ENCODE data around the gene CAMTA1.

The CAMTA1 gene

GRCh38 chr1:7344299-7344698, 559.0 kb downstream of the CAMTA1 start:
- TF ChIP-seq CTCF (conservative IDR thresholded peaks at IDR 0.05; ENCODE audit: low read depth, low read length): no peak
- DNase-seq (ENCODE audit: low read depth): no peak
- H3K4me3 ChIP-seq (ENCODE audit: low read length): no peak overlapping the region

- H3K4me3 ChIP-seq (ENCODE audit: low read length): no peak overlapping the region
- no peak for DNase-seq (ENCODE audit: low read depth)
- no peak for TF ChIP-seq CTCF (conservative IDR thresholded peaks at IDR 0.05; ENCODE audit: low read depth, low read length)
These were observed 560.3 kb downstream of the CAMTA1 start for GRCh38 chr1:7345516-7345915.

GRCh38 chr1:7346070-7346596, 560.9 kb downstream of the CAMTA1 start:
- no peak for TF ChIP-seq CTCF (conservative IDR thresholded peaks at IDR 0.05; ENCODE audit: low read depth, low read length)
- no peak overlapping the region for H3K4me3 ChIP-seq (ENCODE audit: low read length)
- no peak for DNase-seq (ENCODE audit: low read depth)

- H3K4me3 ChIP-seq (ENCODE audit: low read length): no peak overlapping the region
- DNase-seq (ENCODE audit: low read depth): no peak
- TF ChIP-seq CTCF (conservative IDR thresholded peaks at IDR 0.05; ENCODE audit: low read depth, low read length): no peak
These were observed 561.6 kb downstream of the CAMTA1 start for GRCh38 chr1:7346600-7347570.

- DNase-seq (ENCODE audit: low read depth): no peak
- no peak overlapping the region for H3K4me3 ChIP-seq (ENCODE audit: low read length)
- no peak for TF ChIP-seq CTCF (conservative IDR thresholded peaks at IDR 0.05; ENCODE audit: low read depth, low read length)
These were observed 562.8 kb downstream of the CAMTA1 start for GRCh38 chr1:7348073-7348472.

- no peak for TF ChIP-seq CTCF (conservative IDR thresholded peaks at IDR 0.05; ENCODE audit: low read depth, low read length)
- no peak overlapping the region for H3K4me3 ChIP-seq (ENCODE audit: low read length)
- DNase-seq (ENCODE audit: low read depth): no peak
These were observed 563.3 kb downstream of the CAMTA1 start for GRCh38 chr1:7348580-7348979.

- H3K4me3 ChIP-seq (ENCODE audit: low read length): no peak overlapping the region
- TF ChIP-seq CTCF (conservative IDR thresholded peaks at IDR 0.05; ENCODE audit: low read depth, low read length): no peak
- no peak for DNase-seq (ENCODE audit: low read depth)
These were observed 565.5 kb downstream of the CAMTA1 start for GRCh38 chr1:7350804-7351203.

Measured in retinal pigment epithelial cell (primary cell).